ENCODE data around the gene ASTN2. TPM values are rescaled to one million over a fixed set of nuclear protein-coding genes. Genes with fewer than 3 reads are reported as not detected.

The ASTN2 gene
- polyA plus RNA-seq, 1 experiment = 12.8 TPM

GRCh38 chr9:116488373-116488772 lies 926.5 kb downstream of the ASTN2 start:
- DNase-seq (ENCODE audit: low read depth) = no peak
- TF ChIP-seq, protein P1, sequence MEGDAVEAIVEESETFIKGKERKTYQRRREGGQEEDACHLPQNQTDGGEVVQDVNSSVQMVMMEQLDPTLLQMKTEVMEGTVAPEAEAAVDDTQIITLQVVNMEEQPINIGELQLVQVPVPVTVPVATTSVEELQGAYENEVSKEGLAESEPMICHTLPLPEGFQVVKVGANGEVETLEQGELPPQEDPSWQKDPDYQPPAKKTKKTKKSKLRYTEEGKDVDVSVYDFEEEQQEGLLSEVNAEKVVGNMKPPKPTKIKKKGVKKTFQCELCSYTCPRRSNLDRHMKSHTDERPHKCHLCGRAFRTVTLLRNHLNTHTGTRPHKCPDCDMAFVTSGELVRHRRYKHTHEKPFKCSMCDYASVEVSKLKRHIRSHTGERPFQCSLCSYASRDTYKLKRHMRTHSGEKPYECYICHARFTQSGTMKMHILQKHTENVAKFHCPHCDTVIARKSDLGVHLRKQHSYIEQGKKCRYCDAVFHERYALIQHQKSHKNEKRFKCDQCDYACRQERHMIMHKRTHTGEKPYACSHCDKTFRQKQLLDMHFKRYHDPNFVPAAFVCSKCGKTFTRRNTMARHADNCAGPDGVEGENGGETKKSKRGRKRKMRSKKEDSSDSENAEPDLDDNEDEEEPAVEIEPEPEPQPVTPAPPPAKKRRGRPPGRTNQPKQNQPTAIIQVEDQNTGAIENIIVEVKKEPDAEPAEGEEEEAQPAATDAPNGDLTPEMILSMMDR (IDR thresholded peaks at IDR 0.05; ENCODE audit: insufficient read depth, low read depth, low read length) = no peak
- CTCF ChIA-PET = interaction anchor here (1.0 kb wide), 1 partner anchor 126 kb away, joined by 4 read pairs; no protein-coding TSS in a partner anchor
- H3K36me3 ChIP-seq (ENCODE audit: control insufficient read depth, insufficient read depth, low read length) = no peaks in the 10 kb centered on the region
- no peak overlapping the region for H3K4me3 ChIP-seq (ENCODE audit: low read depth, low read length)
- POLR2A ChIA-PET = no interaction called here
- H3K27me3 ChIP-seq (ENCODE audit: control insufficient read depth, insufficient read depth, low read length) = no peaks in the 10 kb centered on the region

- no peaks in the 10 kb centered on the region for H3K36me3 ChIP-seq (ENCODE audit: control insufficient read depth, insufficient read depth, low read length)
- POLR2A ChIA-PET = no interaction called here
- no peaks in the 10 kb centered on the region for H3K27me3 ChIP-seq (ENCODE audit: control insufficient read depth, insufficient read depth, low read length)
- TF ChIP-seq, protein P1 (IDR thresholded peaks at IDR 0.05; ENCODE audit: insufficient read depth, low read depth, low read length) = no peak
- H3K4me3 ChIP-seq (ENCODE audit: low read depth, low read length) = no peak overlapping the region
- CTCF ChIA-PET = interaction anchor here (1.0 to 1.4 kb wide), 2 partner anchors 9 to 12 kb away, joined by 3 to 7 read pairs; no protein-coding TSS in a partner anchor
- DNase-seq (ENCODE audit: low read depth) = no peak
Measured at GRCh38 chr9:116484492-116485061, 930.3 kb downstream of the ASTN2 start.

DNA sequence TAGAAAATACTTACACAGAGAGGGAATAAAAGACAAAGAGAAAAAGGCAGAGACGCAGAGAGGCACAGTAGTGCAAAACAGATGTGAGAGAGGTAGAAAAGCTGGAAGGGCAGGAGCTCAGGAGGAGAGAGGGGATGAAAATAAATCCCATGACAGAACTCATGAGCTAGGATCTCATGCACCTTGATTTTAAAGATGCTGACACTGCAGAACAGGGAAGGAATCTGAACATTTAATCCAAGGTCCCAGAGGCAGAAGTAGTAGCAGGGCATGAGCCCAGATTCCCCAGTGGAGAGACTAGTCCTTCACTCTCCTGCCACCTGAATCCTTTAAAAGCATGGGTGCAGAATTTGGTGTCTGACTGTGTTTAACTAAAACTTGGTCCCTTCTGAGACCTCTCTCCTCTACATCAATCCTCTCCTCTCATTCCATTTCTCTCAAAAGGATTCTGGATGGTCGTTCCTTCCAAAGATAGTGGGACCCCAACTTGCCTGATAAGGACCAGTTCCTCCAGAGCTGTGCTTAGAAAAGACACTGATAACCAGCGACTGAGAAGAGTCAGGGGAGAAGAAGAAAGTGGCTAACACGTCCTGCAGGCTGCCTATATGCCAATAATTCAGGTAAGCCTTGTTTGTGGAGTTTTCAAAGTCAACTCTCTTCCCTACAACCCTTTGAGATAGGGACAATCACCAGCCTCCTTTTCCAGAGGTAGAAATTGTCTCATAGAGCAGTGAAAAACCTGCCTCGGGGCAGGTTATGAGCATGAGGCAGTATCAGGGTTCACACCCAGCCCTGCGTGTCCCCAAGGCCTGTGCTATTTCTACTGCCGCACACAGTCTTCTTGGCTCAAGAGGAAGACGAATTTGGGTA lies 931.0 kb downstream of the ASTN2 start:
- H3K27me3 ChIP-seq (ENCODE audit: control insufficient read depth, insufficient read depth, low read length) = no peaks in the 10 kb centered on the region
- H3K36me3 ChIP-seq (ENCODE audit: control insufficient read depth, insufficient read depth, low read length) = no peaks in the 10 kb centered on the region
- ChIA-PET POLR2A (no interaction called here), CTCF (interaction anchor here (0.7 to 1.0 kb wide), 2 partner anchors 9 to 142 kb away, joined by 3 read pairs; no protein-coding TSS in a partner anchor)
- no peak overlapping the region for H3K4me3 ChIP-seq (ENCODE audit: low read depth, low read length)
- DNase-seq (ENCODE audit: low read depth) = no peak
- TF ChIP-seq, protein P1 (IDR thresholded peaks at IDR 0.05; ENCODE audit: insufficient read depth, low read depth, low read length) = no peak

GRCh38 chr9:116482740-116483139 lies 932.1 kb downstream of the ASTN2 start:
- H3K4me3 ChIP-seq (ENCODE audit: low read depth, low read length) = no peak overlapping the region
- TF ChIP-seq, protein P1 (IDR thresholded peaks at IDR 0.05; ENCODE audit: insufficient read depth, low read depth, low read length) = no peak
- ChIA-PET POLR2A (no interaction called here), CTCF (interaction anchor here (0.5 to 1.7 kb wide), 4 partner anchors 14 to 179 kb away, joined by 3 to 4 read pairs (median 3); no protein-coding TSS in a partner anchor)
- no peaks in the 10 kb centered on the region for H3K36me3 ChIP-seq (ENCODE audit: control insufficient read depth, insufficient read depth, low read length)
- H3K27me3 ChIP-seq (ENCODE audit: control insufficient read depth, insufficient read depth, low read length) = no peaks in the 10 kb centered on the region
- DNase-seq (ENCODE audit: low read depth) = no peak

- DNase-seq (ENCODE audit: low read depth) = no peak
- Histone ChIP-seq H3K36me3 (ENCODE audit: control insufficient read depth, insufficient read depth, low read length) (no peaks in the 10 kb centered on the region), H3K4me3 (ENCODE audit: low read depth, low read length) (no peak overlapping the region), H3K27me3 (ENCODE audit: control insufficient read depth, insufficient read depth, low read length) (no peaks in the 10 kb centered on the region)
- TF ChIP-seq, protein P1 (IDR thresholded peaks at IDR 0.05; ENCODE audit: insufficient read depth, low read depth, low read length) = no peak
- POLR2A ChIA-PET = no interaction called here
- CTCF ChIA-PET = no interaction called here
Measured at GRCh38 chr9:116480700-116481099, 934.2 kb downstream of the ASTN2 start.
